SK-N-MC (cell line): ENCODE measurements around the gene MARCHF2.
A peak's percentile ranks its signal among the peaks of the same experiment; 100 is the strongest.
"Not testable (repeated sequence)": the region's sequence is repeated elsewhere in the genome, so short reads cannot be mapped to it uniquely, and the experiment has no call there.

Experiments used
- DNase-seq: peaks from one replicate; pipeline ENCODE4 v3.0.0-alpha.2; 2011; ENCODE audit warnings: low read depth, low spot score
- H3K27ac ChIP-seq: fragments of 200-600 bp; sonication (generic); 2 replicates; pipeline ENCODE4 v1.5.1; 2016; ENCODE audit warnings: mixed run types
- H3K36me3 ChIP-seq: fragments of 200-600 bp; sonication (generic); 2 replicates; pipeline ENCODE4 v1.6.1; 2017; ENCODE audit warnings: antibody characterized with exemption, low read length, mixed read lengths; ENCODE audit not compliant: insufficient read depth
- H3K4me3 ChIP-seq: fragments of 200-600 bp; sonication (generic); 2 replicates; pipeline ENCODE4 v1.5.1; 2016
- H3K9ac ChIP-seq: fragments of 200-600 bp; sonication (generic); 2 replicates; pipeline ENCODE4 v1.8.0; 2017; ENCODE audit warnings: mixed run types, mixed read lengths; ENCODE audit not compliant: insufficient read length
- H3K9me3 ChIP-seq: fragments of 200-600 bp; sonication (generic); 2 replicates; pipeline ENCODE4 v1.6.1; 2017; ENCODE audit warnings: low read depth, mild to moderate bottlenecking, antibody characterized with exemption, low read length, moderate library complexity, mixed read lengths
- EZH2 ChIP-seq: fragments of 200-600 bp; sonication (generic); IDR thresholded peaks from one replicate; pipeline ENCODE4 v1.6.1; 2017; ENCODE audit warnings: antibody characterized with exemption
- FOXP2 ChIP-seq: optimal IDR thresholded peaks from 2 replicates; pipeline ENCODE3; 2011; ENCODE audit warnings: mild to moderate bottlenecking, moderate library complexity; ENCODE audit not compliant: insufficient read depth; ENCODE audit errors: extremely low read length, control extremely low read depth
- POLR2AphosphoS5 ChIP-seq: IDR thresholded peaks from 2 replicates; pipeline ENCODE4 v1.6.1; 2012; ENCODE audit warnings: mild to moderate bottlenecking, low read depth, low read length, borderline replicate concordance

Gene MARCHF2

GRCh38 chr19:8403098-8403819 lies 9.8 kb upstream of the MARCHF2 start:
- Histone ChIP-seq H3K9ac (no peak overlapping the region), H3K27ac (no peak overlapping the region), H3K36me3 (peaks cover 3% of the 10 kb centered on the region; the same call in 1 of the 2 replicates), H3K4me3 (no peak overlapping the region), H3K9me3 (no peaks in the 10 kb centered on the region)
- TF ChIP-seq POLR2AphosphoS5: no peak
- no peak for TF ChIP-seq FOXP2
- TF ChIP-seq EZH2: no peak
- no peak for DNase-seq

DNA sequence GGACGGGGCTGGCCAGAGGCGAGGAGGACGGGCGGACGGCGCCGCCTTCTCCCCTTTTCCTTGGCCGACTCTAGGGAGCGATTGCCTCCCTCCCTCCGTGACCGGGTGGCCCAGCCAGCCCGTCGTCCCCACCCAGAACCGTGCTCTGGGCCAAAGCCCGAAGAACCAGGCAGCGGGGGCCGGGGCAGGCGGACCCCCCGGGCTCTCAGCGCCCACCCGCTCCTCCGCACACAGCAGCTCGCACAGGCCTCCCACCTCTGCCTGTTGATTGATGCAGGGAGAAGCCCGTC lies 9.3 kb upstream of the MARCHF2 start:
- DNase-seq: no peak
- Histone ChIP-seq H3K36me3 (peaks cover 3% of the 10 kb centered on the region; the same call in 1 of the 2 replicates), H3K9ac (no peak overlapping the region), H3K27ac (no peak overlapping the region), H3K9me3 (no peaks in the 10 kb centered on the region), H3K4me3 (no peak overlapping the region)
- TF ChIP-seq EZH2 (no peak), FOXP2 (no peak), POLR2AphosphoS5 (no peak)

DNA sequence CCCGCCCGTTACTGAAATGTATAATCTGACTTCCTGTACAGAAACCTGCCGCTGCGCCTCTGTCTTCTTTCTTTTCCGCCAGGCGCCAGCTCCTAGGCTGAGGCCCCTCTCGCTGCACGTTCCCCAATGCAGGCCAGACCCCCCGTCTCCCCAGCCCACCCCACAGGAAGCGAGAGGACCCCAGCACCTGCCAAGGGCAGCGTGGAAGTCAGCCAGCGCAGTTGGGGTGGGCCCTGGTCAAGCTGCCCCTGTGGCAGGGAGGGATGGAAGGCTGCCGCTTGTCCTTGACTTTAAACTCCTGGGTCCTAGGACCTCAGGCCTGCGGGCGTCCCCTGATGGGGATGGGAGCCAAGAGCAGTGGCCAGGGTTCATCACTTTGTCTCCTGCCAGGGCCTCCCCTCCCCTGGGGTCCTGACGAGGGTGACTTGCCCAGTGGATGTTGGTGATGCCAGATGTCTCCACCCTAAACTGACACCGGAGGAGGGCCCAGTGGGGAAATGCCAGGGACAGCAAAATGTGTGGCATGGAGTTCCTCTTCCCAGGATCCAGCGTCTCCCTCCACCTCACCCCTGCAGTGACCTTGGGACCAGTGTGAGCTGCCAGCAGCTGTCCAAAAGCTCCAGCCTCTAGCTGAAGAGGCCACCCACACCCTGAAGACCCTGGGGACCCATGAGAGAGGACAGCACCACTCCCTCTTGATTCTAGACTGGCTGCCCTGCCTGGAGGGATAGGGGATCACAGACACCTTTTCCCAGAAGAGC lies 8.5 kb upstream of the MARCHF2 start:
- DNase-seq: no peak
- no peak overlapping the region for H3K9ac ChIP-seq
- H3K36me3 ChIP-seq: peaks cover 3% of the 10 kb centered on the region; the same call in 1 of the 2 replicates
- H3K27ac ChIP-seq: no peak overlapping the region
- TF ChIP-seq EZH2 (no peak), POLR2AphosphoS5 (no peak), FOXP2 (no peak)
- no peaks in the 10 kb centered on the region for H3K9me3 ChIP-seq
- H3K4me3 ChIP-seq: no peak overlapping the region

DNA sequence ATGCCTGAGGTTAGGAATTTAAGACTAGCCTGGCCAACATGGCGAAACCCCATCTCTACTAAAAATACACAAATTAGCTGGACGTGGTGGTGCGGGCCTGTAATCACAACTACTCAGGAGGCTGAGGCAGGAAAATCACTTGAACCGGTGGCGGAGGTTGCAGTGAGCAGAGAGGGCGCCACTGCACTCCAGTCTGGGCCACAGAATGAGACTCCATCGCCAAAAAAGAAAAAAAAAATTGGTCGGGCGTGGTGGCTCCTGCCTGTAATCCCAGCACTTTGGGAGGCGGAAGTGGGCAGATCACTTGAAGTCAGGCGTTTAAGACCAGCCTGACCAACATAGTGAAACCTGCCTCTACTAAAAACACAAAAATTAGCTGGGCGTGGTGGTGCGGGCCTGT lies 2.4 kb upstream of the MARCHF2 start:
- not testable (repeated sequence) for H3K9me3 ChIP-seq, H3K27ac ChIP-seq, H3K4me3 ChIP-seq, H3K36me3 ChIP-seq, H3K9ac ChIP-seq, DNase-seq

DNA sequence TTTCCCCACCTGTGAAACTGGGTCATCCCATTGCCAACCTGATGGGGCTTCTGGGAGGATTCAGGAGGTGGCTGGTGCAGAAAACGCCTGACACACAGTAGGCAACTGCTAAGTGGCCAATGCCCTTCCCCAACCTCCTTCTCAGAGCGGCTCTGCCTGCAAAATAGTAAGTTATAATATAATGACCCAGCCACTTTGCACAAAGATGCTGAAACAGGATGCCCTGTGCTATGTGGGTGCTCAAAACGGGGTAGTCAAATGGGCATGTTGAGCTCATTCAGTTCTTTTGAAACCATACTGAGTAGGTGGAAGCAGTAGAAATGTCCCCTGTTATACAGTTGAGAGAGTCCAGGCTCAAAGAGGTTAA lies 507 bp downstream of the MARCHF2 start:
- H3K4me3 ChIP-seq: peak overlapping the region; percentile 82
- peak overlapping the region; percentile 67 for H3K9ac ChIP-seq
- TF ChIP-seq POLR2AphosphoS5 (no peak), FOXP2 (no peak), EZH2 (no peak)
- DNase-seq: no peak
- H3K9me3 ChIP-seq: no peaks in the 10 kb centered on the region
- no peaks in the 10 kb centered on the region for H3K36me3 ChIP-seq
- H3K27ac ChIP-seq: no peak overlapping the region

- Histone ChIP-seq H3K27ac (no peak overlapping the region), H3K9ac (no peak overlapping the region), H3K36me3 (no peaks in the 10 kb centered on the region), H3K9me3 (no peaks in the 10 kb centered on the region), H3K4me3 (no peak overlapping the region)
- TF ChIP-seq POLR2AphosphoS5 (no peak), FOXP2 (no peak), EZH2 (no peak)
- no peak for DNase-seq
Measured at GRCh38 chr19:8416796-8417195, 3.7 kb downstream of the MARCHF2 start.

DNA sequence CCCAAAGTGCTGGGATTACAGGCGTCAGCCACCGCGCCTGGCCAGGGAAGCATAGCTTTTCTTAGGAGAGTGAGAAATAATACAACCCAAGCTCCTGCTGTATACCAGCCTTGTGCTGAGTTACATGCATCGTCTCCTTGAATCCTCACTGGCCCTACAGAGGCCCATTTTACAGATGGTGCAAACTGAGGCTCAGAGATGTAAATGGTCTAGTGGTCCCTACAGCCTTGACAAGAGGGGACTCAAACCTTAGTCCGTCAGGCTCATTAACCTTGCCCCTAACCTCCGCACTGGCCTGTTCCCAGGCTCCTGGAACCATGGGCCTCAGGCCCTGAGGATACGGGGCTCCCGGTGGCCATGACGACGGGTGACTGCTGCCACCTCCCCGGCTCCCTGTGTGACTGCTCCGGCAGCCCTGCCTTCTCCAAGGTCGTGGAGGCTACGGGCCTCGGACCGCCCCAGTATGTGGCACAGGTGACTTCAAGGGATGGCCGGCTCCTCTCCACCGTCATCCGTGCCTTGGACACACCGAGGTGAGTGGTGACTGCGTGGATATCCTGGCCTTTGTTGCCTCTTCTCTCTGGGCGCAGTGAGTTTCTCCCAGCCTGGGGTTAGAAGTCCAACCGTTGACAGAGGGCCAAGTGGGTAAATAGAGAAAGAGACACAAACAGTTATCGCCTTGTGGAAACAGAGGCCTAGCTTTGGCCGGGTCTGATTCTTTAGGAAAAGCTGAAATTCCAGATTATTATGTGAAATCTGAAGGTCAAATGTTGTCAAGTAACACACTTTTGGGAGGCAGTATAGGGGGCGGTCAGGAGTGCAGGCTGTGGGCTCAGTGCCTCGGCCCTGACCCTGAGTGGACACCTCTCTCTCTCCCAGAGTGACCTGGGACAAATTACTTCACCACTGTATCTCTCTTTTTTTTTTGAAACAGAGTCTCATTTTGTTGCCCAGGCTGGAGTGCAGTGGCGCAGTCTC lies 8.7 kb downstream of the MARCHF2 start:
- DNase-seq: no peak
- no peaks in the 10 kb centered on the region for H3K9me3 ChIP-seq
- no peak overlapping the region for H3K27ac ChIP-seq
- H3K4me3 ChIP-seq: no peak overlapping the region
- H3K36me3 ChIP-seq: no peaks in the 10 kb centered on the region
- TF ChIP-seq POLR2AphosphoS5: no peak
- TF ChIP-seq EZH2: no peak
- no peak for TF ChIP-seq FOXP2
- H3K9ac ChIP-seq: no peak overlapping the region

- H3K4me3 ChIP-seq: no peak overlapping the region
- H3K36me3 ChIP-seq: no peaks in the 10 kb centered on the region
- H3K9ac ChIP-seq: no peak overlapping the region
- H3K27ac ChIP-seq: no peak overlapping the region
- no peak for TF ChIP-seq FOXP2
- no peak for TF ChIP-seq POLR2AphosphoS5
- TF ChIP-seq EZH2: no peak
- no peaks in the 10 kb centered on the region for H3K9me3 ChIP-seq
- DNase-seq: no peak
Measured at GRCh38 chr19:8423817-8424223, 10.7 kb downstream of the MARCHF2 start.

DNA sequence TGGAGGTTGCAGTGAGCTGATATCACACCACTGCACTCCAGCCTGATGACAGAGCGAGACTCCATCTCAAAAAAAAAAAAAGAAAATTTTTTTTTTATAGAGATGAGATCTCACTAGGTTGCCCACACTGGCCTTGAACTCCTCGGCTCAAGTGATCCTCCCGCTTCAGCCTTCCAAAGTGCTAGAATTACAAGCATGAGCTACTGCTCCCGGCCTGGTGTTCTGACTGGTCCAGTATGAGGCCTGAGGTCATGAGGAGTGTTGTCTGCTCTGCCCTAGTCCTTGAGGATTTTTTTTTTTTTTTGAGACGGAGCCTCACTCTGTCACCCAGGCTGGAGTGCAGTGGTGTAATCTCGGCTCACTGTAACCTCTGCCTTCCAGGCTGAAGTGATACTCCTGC lies 12.2 kb downstream of the MARCHF2 start:
- H3K36me3 ChIP-seq: not testable (repeated sequence)

More for the DNA sequence above, 12.2 kb downstream of the MARCHF2 start:
- H3K9me3 ChIP-seq, DNase-seq, H3K4me3 ChIP-seq, H3K27ac ChIP-seq, H3K9ac ChIP-seq: not testable (repeated sequence)
